ENCODE results near the gene PLCB4. TPM values are rescaled to one million over a fixed set of nuclear protein-coding genes. Genes with fewer than 3 reads are reported as not detected.

Gene PLCB4
- polyA plus RNA-seq, 1 donor: 14.6 TPM

DNA sequence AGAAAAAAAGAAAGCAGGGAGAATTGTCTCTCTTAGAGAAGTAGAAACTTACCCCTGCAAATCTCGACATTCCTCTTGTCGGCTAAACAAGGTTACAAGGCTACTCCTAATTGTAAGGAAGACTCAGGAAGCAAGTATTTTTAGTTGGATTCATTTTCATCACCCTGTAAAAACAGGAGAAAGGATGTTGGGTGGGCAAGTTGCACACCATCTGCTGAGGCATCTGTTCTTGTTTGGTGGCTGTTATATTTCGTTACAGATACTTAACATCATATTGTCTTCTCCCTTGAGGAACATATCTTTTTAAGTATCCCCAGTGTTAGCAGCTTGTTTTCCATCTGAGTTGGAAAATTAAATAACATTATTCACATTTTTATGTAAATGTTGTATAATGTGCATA is 187.5 kb downstream of the PLCB4 start:
- H3K4me3 ChIP-seq (ENCODE audit: low read length): no peak overlapping the region
- peaks cover 2% of the 10 kb centered on the region for H3K9me3 ChIP-seq (ENCODE audit: control insufficient read depth, low read depth, low read length)
- no peaks in the 10 kb centered on the region for H3K36me3 ChIP-seq (ENCODE audit: control insufficient read depth, insufficient read depth, low read length)
- no peak for DNase-seq
- H3K27me3 ChIP-seq (ENCODE audit: control insufficient read depth, insufficient read depth, low read length): no peaks in the 10 kb centered on the region
- 100% methylated on average over 1 of the region's 3 CpGs for WGBS (ENCODE audit: insufficient coverage, low lambda C conversion rate)
- peaks cover 4% of the 10 kb centered on the region for H3K4me1 ChIP-seq (ENCODE audit: control insufficient read depth, insufficient read depth, low read length)
- no peak overlapping the region for H3K27ac ChIP-seq (ENCODE audit: low read length)

DNA sequence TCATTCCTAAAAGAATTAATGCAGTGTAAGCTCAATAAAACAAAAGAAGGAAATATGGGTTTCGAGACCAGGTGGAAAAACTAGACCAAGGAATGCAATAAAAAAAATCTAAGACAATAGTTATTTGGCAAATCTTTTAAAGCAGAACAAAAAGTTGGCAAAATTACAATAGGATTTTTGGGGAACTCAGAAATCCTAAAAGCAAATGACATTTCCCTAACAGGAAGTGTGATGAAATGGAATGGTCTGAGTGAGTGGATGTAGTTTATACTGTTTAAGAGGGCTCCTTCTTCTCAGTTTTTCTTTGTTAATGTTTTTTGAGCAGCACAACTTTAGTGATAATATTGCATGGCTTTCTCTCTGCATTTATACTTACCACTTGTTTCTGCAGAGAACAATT is 190.0 kb downstream of the PLCB4 start:
- no peaks in the 10 kb centered on the region for H3K36me3 ChIP-seq (ENCODE audit: control insufficient read depth, insufficient read depth, low read length)
- H3K4me3 ChIP-seq (ENCODE audit: low read length): no peak overlapping the region
- no peak overlapping the region for H3K27ac ChIP-seq (ENCODE audit: low read length)
- no peaks in the 10 kb centered on the region for H3K4me1 ChIP-seq (ENCODE audit: control insufficient read depth, insufficient read depth, low read length)
- peaks cover 2% of the 10 kb centered on the region for H3K9me3 ChIP-seq (ENCODE audit: control insufficient read depth, low read depth, low read length)
- H3K27me3 ChIP-seq (ENCODE audit: control insufficient read depth, insufficient read depth, low read length): no peaks in the 10 kb centered on the region
- 86% methylated on average over 1 of the region's 1 CpG for WGBS (ENCODE audit: insufficient coverage, low lambda C conversion rate)
- no peak for DNase-seq

DNA sequence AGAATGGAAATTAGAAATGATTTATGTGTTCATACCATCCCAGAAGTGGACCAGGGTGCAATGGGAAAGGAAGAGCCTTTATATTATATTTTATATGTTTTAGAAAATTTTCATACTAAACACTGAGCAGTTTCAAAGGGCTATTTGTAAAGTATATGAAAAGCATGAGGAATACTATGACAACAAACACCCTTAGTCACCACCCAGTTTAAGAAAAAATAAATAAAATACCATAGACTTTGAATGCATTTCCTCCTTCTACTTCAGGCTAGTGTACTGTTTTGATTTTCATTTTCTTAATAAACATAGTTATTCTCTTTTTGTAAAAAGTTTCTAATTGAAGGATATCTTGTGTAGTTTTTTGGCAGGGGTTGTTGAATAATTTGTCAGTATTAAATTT is 191.1 kb downstream of the PLCB4 start:
- H3K4me1 ChIP-seq (ENCODE audit: control insufficient read depth, insufficient read depth, low read length): no peaks in the 10 kb centered on the region
- H3K9me3 ChIP-seq (ENCODE audit: control insufficient read depth, low read depth, low read length): peaks cover 2% of the 10 kb centered on the region
- no peaks in the 10 kb centered on the region for H3K27me3 ChIP-seq (ENCODE audit: control insufficient read depth, insufficient read depth, low read length)
- no peak overlapping the region for H3K4me3 ChIP-seq (ENCODE audit: low read length)
- no peak overlapping the region for H3K27ac ChIP-seq (ENCODE audit: low read length)
- H3K36me3 ChIP-seq (ENCODE audit: control insufficient read depth, insufficient read depth, low read length): no peaks in the 10 kb centered on the region
- DNase-seq: no peak

DNA sequence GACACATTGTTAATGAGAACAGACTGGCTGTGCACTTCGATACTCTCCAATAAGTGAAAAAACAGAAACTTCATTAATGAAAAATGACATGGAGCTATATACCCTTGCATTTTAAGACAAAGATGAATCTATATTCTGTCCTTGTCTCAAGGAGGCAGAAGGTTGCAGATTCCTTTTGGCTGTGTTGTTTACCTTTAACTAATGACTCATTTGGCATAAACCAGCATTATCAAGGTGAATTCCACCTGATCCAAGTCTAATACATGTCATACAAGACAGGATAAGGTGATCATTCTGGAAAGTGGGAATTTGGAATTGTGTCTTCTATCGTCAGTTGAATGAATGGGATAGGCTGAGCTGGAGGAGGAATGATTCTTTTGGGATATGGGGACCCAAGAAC is 192.9 kb downstream of the PLCB4 start:
- peaks cover under 1% of the 10 kb centered on the region for H3K9me3 ChIP-seq (ENCODE audit: control insufficient read depth, low read depth, low read length)
- no peaks in the 10 kb centered on the region for H3K27me3 ChIP-seq (ENCODE audit: control insufficient read depth, insufficient read depth, low read length)
- H3K36me3 ChIP-seq (ENCODE audit: control insufficient read depth, insufficient read depth, low read length): no peaks in the 10 kb centered on the region
- no peaks in the 10 kb centered on the region for H3K4me1 ChIP-seq (ENCODE audit: control insufficient read depth, insufficient read depth, low read length)
- H3K4me3 ChIP-seq (ENCODE audit: low read length): no peak overlapping the region
- DNase-seq: no peak
- 100% methylated on average over 1 of the region's 2 CpGs for WGBS (ENCODE audit: insufficient coverage, low lambda C conversion rate)
- no peak overlapping the region for H3K27ac ChIP-seq (ENCODE audit: low read length)

DNA sequence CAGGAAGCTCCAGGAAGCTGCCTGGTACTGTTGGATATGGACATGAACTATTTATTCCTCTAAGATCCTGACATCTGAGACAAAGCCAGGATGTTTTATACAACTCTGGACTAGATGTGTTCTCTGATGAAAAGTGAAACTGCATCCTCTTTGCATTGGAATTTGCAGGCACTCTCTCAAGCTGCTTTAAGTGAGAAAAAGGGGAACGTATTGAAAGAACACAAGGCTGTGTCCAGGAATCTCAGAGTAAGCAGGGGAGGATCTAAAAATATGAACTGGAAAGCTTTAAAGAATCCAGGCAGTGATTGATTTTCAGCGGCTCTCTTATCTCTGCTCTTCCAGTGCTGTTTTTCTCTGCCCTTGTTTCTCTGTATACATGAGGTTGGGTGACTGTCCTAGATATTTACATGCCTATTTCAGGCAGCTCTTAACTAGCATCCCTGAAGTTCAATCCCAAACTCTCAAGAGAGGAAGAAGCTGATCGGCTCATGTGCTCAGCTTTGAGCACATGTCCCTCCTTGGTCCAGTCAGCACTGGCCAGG is 193.8 kb downstream of the PLCB4 start:
- WGBS (ENCODE audit: insufficient coverage, low lambda C conversion rate): 50% methylated on average over 1 of the region's 3 CpGs
- Histone ChIP-seq H3K27ac (ENCODE audit: low read length) (no peak overlapping the region), H3K4me1 (ENCODE audit: control insufficient read depth, insufficient read depth, low read length) (no peaks in the 10 kb centered on the region), H3K9me3 (ENCODE audit: control insufficient read depth, low read depth, low read length) (no peaks in the 10 kb centered on the region), H3K36me3 (ENCODE audit: control insufficient read depth, insufficient read depth, low read length) (no peaks in the 10 kb centered on the region), H3K27me3 (ENCODE audit: control insufficient read depth, insufficient read depth, low read length) (no peaks in the 10 kb centered on the region), H3K4me3 (ENCODE audit: low read length) (no peak overlapping the region)
- DNase-seq: no peak

DNA sequence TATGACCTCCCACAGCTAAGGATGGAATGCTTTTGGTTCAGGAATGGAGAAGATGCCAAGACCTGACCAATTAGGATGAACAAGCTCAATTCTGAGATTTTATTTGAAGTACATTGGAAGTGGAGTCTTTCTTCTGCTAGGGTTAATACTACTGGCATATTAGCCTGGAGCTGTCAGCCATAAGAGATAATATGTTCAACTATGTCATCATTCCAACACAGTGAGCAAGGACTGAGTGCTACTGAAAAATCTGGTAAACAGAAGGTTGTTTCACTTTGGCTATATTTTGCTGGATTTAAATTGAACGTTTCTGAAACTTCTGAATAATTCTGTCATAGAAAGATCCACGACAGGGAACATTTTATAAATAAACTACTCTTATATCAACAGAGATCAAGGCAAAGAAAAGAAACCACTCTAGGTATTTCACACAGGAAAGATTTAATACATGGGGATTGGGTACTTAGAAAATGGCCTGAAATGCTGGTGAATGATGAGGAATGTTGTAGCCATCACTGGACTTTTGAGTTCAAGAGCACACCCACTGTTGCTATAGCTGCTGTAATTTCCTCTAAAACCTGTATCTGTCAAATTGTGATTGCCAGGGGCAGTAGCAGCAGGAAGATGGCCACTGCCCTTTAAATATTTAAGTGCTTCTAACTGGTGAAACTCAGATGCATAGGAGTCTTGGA is 200.5 kb downstream of the PLCB4 start:
- H3K4me1 ChIP-seq (ENCODE audit: control insufficient read depth, insufficient read depth, low read length): no peaks in the 10 kb centered on the region
- no peaks in the 10 kb centered on the region for H3K9me3 ChIP-seq (ENCODE audit: control insufficient read depth, low read depth, low read length)
- H3K4me3 ChIP-seq (ENCODE audit: low read length): no peak overlapping the region
- H3K36me3 ChIP-seq (ENCODE audit: control insufficient read depth, insufficient read depth, low read length): no peaks in the 10 kb centered on the region
- no peak for DNase-seq
- no peak overlapping the region for H3K27ac ChIP-seq (ENCODE audit: low read length)
- no CpG with 5 or more reads among the region's 2 CpGs for WGBS (ENCODE audit: insufficient coverage, low lambda C conversion rate)
- no peaks in the 10 kb centered on the region for H3K27me3 ChIP-seq (ENCODE audit: control insufficient read depth, insufficient read depth, low read length)

DNA sequence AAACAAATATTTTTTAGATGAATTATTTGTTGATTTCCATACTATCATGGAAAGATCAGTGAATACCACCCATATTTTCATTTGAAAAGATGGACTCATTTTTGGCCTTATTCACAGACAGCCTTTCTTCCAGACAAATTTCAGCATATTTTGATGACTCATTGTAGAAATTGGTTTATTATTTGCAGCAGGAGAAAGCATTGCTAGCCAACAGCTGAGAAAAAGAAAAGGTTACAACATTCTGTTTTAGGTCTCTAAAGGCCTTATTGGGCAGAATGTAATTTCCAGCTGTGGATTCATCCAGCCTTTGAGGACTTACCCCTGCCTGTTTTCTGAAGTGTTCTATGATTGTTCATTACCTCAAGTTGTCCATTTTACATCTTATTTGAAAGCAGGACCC is 201.9 kb downstream of the PLCB4 start:
- H3K27ac ChIP-seq (ENCODE audit: low read length): no peak overlapping the region
- no peak for DNase-seq
- no peaks in the 10 kb centered on the region for H3K36me3 ChIP-seq (ENCODE audit: control insufficient read depth, insufficient read depth, low read length)
- no peak overlapping the region for H3K4me3 ChIP-seq (ENCODE audit: low read length)
- no peaks in the 10 kb centered on the region for H3K9me3 ChIP-seq (ENCODE audit: control insufficient read depth, low read depth, low read length)
- H3K4me1 ChIP-seq (ENCODE audit: control insufficient read depth, insufficient read depth, low read length): no peaks in the 10 kb centered on the region
- no peaks in the 10 kb centered on the region for H3K27me3 ChIP-seq (ENCODE audit: control insufficient read depth, insufficient read depth, low read length)

DNA sequence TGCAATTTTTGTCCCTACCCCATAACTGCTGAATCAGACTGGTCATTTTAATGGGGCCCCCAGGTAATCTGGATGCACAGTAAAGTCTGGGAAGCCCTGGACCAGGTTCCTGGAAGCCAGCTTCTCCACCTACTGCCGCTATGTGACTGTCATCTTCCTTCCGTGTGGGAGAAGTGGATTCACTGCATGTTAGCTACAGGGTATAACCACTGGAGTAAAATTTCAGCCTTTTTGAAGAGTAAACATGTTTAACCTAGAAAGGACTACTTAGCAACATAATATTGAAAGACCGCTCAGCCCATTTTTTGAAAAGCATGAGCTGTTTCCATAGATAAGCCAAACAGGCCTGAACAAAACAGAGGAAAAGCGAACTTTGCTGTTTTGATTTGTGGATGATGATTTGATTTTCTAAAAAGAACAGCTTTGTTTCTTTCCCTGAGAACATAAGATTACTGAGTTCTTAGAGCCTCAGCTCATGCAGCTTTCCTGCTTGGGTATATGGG is 208.1 kb downstream of the PLCB4 start:
- Histone ChIP-seq H3K27me3 (ENCODE audit: control insufficient read depth, insufficient read depth, low read length) (no peaks in the 10 kb centered on the region), H3K27ac (ENCODE audit: low read length) (no peak overlapping the region), H3K9me3 (ENCODE audit: control insufficient read depth, low read depth, low read length) (no peaks in the 10 kb centered on the region), H3K4me3 (ENCODE audit: low read length) (no peak overlapping the region), H3K4me1 (ENCODE audit: control insufficient read depth, insufficient read depth, low read length) (peaks cover 4% of the 10 kb centered on the region), H3K36me3 (ENCODE audit: control insufficient read depth, insufficient read depth, low read length) (no peaks in the 10 kb centered on the region)
- WGBS (ENCODE audit: insufficient coverage, low lambda C conversion rate): 71% methylated on average over 1 of the region's 4 CpGs
- DNase-seq: no peak

DNA sequence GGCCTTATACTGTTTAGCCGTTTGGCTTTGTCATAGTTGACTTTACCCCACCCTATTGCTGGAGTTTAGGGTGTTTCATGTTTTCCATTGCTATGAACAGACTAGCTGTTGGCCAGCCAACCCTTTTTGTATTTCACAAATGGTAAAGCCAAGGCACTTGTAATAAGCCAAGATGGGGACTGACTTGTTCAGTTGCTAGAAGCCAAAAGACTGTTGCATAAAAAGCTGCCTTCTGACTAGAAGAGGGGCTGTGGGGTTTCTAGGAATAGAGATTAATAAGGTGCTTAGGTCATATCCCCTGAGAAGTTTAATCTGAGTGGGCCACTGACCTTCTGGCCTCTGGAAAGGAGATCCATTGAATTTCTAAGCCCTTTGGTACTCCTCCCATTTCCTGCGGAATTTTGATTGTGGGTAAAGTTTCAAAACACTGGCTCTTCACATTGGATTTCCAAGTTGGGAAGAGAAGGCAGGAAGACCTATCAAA is 211.1 kb downstream of the PLCB4 start:
- DNase-seq: no peak
- peaks cover 4% of the 10 kb centered on the region for H3K4me1 ChIP-seq (ENCODE audit: control insufficient read depth, insufficient read depth, low read length)
- H3K4me3 ChIP-seq (ENCODE audit: low read length): no peak overlapping the region
- H3K27me3 ChIP-seq (ENCODE audit: control insufficient read depth, insufficient read depth, low read length): no peaks in the 10 kb centered on the region
- no peaks in the 10 kb centered on the region for H3K36me3 ChIP-seq (ENCODE audit: control insufficient read depth, insufficient read depth, low read length)
- no CpG with 5 or more reads among the region's 2 CpGs for WGBS (ENCODE audit: insufficient coverage, low lambda C conversion rate)
- H3K9me3 ChIP-seq (ENCODE audit: control insufficient read depth, low read depth, low read length): no peaks in the 10 kb centered on the region
- no peak overlapping the region for H3K27ac ChIP-seq (ENCODE audit: low read length)

DNA sequence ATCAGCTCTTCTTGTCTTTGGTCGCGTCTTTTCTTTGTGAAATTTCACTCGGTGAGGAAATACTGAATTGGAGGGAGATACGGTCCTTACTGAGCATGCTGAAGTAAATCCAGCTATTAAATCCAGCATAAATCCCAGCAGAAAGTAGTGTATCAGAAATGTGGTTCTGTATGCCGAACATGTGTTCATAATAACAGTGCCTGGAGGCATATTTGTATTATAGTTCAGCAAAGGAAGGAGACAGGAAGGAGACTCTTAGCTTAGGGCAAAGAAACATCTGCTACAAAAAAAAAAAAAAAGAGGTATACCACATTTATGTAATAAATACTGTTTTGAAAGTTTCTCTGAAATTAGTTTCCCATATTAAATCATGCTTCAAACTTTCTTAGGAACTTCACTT is 211.8 kb downstream of the PLCB4 start:
- H3K27ac ChIP-seq (ENCODE audit: low read length): no peak overlapping the region
- no peak for DNase-seq
- 89% methylated on average over 3 of the region's 5 CpGs for WGBS (ENCODE audit: insufficient coverage, low lambda C conversion rate)
- peaks cover 4% of the 10 kb centered on the region for H3K4me1 ChIP-seq (ENCODE audit: control insufficient read depth, insufficient read depth, low read length)
- H3K4me3 ChIP-seq (ENCODE audit: low read length): no peak overlapping the region
- H3K9me3 ChIP-seq (ENCODE audit: control insufficient read depth, low read depth, low read length): no peaks in the 10 kb centered on the region
- H3K36me3 ChIP-seq (ENCODE audit: control insufficient read depth, insufficient read depth, low read length): no peaks in the 10 kb centered on the region
- no peaks in the 10 kb centered on the region for H3K27me3 ChIP-seq (ENCODE audit: control insufficient read depth, insufficient read depth, low read length)

DNA sequence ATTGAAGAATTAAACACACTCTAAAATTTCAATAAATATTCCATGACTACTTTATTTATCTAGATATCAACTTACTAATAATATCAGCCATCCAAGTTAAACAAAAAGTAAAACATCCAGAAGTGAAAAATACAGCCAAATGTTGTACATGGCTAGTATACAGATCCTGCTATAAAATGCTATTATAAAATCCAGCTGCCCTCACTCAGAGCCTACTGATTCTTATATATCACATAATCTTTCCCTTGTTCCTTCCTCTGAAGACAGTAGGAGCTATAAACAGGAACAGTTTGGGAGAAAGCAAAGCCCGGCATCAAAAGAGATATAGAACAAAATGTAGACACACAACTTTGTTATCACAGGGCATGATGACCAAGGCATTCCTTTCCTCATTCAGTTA is 212.9 kb downstream of the PLCB4 start:
- no peak for DNase-seq
- H3K27ac ChIP-seq (ENCODE audit: low read length): no peak overlapping the region
- H3K9me3 ChIP-seq (ENCODE audit: control insufficient read depth, low read depth, low read length): no peaks in the 10 kb centered on the region
- no peaks in the 10 kb centered on the region for H3K27me3 ChIP-seq (ENCODE audit: control insufficient read depth, insufficient read depth, low read length)
- no peak overlapping the region for H3K4me3 ChIP-seq (ENCODE audit: low read length)
- no CpG with 5 or more reads among the region's 1 CpG for WGBS (ENCODE audit: insufficient coverage, low lambda C conversion rate)
- H3K4me1 ChIP-seq (ENCODE audit: control insufficient read depth, insufficient read depth, low read length): peaks cover 4% of the 10 kb centered on the region
- H3K36me3 ChIP-seq (ENCODE audit: control insufficient read depth, insufficient read depth, low read length): no peaks in the 10 kb centered on the region

Data from large intestine (tissue), 3 donors.